OCI-LY7 (cell line): ENCODE results near the gene MYEOV. TPM values are rescaled to one million over a fixed set of nuclear protein-coding genes. Genes with fewer than 3 reads are reported as not detected.

Source experiments
- BruUV-seq: library from RNA; stranded (reverse); fragments of 400-500 nt; replicated peaks from 2 replicates; lab custom pipeline; 2021; lab: Mats Ljungman, UMichigan
- CTCF ChIA-PET: fragments of 300-600 bp; sonication (Branson Sonifier 250); formaldehyde crosslinking; loops from one replicate; lab custom pipeline; 2022; ENCODE audit warnings: antibody characterized with exemption; ENCODE audit not compliant: unreplicated experiment; lab: Charles Lee
- POLR2A ChIA-PET: fragments of 300-600 bp; sonication (Branson Sonifier 250); formaldehyde crosslinking; loops from one replicate; lab custom pipeline; 2022; ENCODE audit warnings: antibody characterized with exemption; lab: Charles Lee
- DNase-seq: peaks from one replicate; pipeline ENCODE4 v3.0.0-alpha.2; 2015; ENCODE audit warnings: low spot score
- H2AFZ ChIP-seq: fragments of 200-600 bp; sonication (generic), shearing (Covaris generic); 2 replicates; pipeline ENCODE4 v1.6.1; 2014; ENCODE audit warnings: mild to moderate bottlenecking, antibody characterized with exemption, low read length, moderate library complexity
- H3K27ac ChIP-seq: fragments of 200-600 bp; sonication (generic); 2 replicates; pipeline ENCODE4 v1.5.1; 2014; ENCODE audit warnings: mixed run types, low read depth, mild to moderate bottlenecking, moderate library complexity, low read length, inconsistent platforms; ENCODE audit not compliant: poor library complexity, severe bottlenecking
- H3K36me3 ChIP-seq: fragments of 200-600 bp; sonication (generic); 2 replicates; pipeline ENCODE4 v1.6.1; 2014; ENCODE audit warnings: mild to moderate bottlenecking, antibody characterized with exemption, low read length, moderate library complexity, mixed read lengths; ENCODE audit not compliant: insufficient read depth
- H3K4me1 ChIP-seq: fragments of 200-600 bp; sonication (generic); 2 replicates; pipeline ENCODE4 v1.5.1; 2014; ENCODE audit warnings: mild to moderate bottlenecking, low read length; ENCODE audit not compliant: insufficient read depth, poor library complexity, severe bottlenecking
- H3K4me2 ChIP-seq: fragments of 200-600 bp; sonication (generic); 2 replicates; pipeline ENCODE4 v1.6.1; 2014; ENCODE audit warnings: mild to moderate bottlenecking, low read length
- H3K4me3 ChIP-seq: fragments of 200-600 bp; sonication (generic); 2 replicates; pipeline ENCODE4 v1.5.1; 2014; ENCODE audit warnings: mild to moderate bottlenecking, low read depth, low read length; ENCODE audit not compliant: poor library complexity, severe bottlenecking
- H3K79me2 ChIP-seq: fragments of 200-600 bp; sonication (generic); 2 replicates; pipeline ENCODE4 v1.6.1; 2016; ENCODE audit warnings: low read depth, mild to moderate bottlenecking, low read length, moderate library complexity, mixed read lengths; ENCODE audit not compliant: insufficient read depth
- H3K9me2 ChIP-seq: fragments of 200-600 bp; sonication (generic); 2 replicates; pipeline ENCODE4 v1.6.1; 2016; ENCODE audit warnings: mild to moderate bottlenecking, low read length, mixed read lengths; ENCODE audit not compliant: insufficient read depth
- H3K9me3 ChIP-seq: fragments of 200-600 bp; sonication (generic); 2 replicates; pipeline ENCODE4 v1.6.1; 2014; ENCODE audit warnings: mild to moderate bottlenecking, mixed run types, low read length, mixed read lengths
- H4K20me1 ChIP-seq: fragments of 200-600 bp; sonication (generic); 2 replicates; pipeline ENCODE4 v1.6.1; 2014; ENCODE audit warnings: mild to moderate bottlenecking, antibody characterized with exemption, low read length, moderate library complexity, mixed read lengths; ENCODE audit not compliant: insufficient read depth
- EZH2phosphoT487 ChIP-seq: fragments of 200-600 bp; sonication (generic); IDR thresholded peaks from 2 replicates; pipeline ENCODE4 v1.6.1; 2018; ENCODE audit warnings: low read depth, borderline replicate concordance, mild to moderate bottlenecking, mixed run types, antibody characterized with exemption, low read length, moderate library complexity, mixed read lengths
- intact Hi-C: fragments of 100-400 bp; cut with micrococcal nuclease; formaldehyde crosslinking; loops from one replicate; pipeline ENCODE4 v1.10.0; 2022; ENCODE audit not compliant: unreplicated experiment
- total RNA-seq, 2 experiments: library from RNA; depleted of rRNA in 1 of 2; stranded (reverse); fragments of >200 nt in 1 of 2; shearing (Covaris generic) in 1 of 2; gene quantifications; 2 replicates each; pipeline ENCODE4 v1.2.3, GENCODE V29; 2014 to 2022
- TF ChIP-seq, protein P1 (sequence below): fragments of 200-600 bp; sonication (generic); conservative IDR thresholded peaks from 2 replicates; pipeline ENCODE4 v1.5.1; 2014; ENCODE audit warnings: mild to moderate bottlenecking, antibody characterized with exemption, low read length, moderate library complexity, mixed read lengths

The MYEOV gene
- total RNA-seq, 2 experiments from 2014 or later = 3.2 to 7.7 TPM

DNA sequence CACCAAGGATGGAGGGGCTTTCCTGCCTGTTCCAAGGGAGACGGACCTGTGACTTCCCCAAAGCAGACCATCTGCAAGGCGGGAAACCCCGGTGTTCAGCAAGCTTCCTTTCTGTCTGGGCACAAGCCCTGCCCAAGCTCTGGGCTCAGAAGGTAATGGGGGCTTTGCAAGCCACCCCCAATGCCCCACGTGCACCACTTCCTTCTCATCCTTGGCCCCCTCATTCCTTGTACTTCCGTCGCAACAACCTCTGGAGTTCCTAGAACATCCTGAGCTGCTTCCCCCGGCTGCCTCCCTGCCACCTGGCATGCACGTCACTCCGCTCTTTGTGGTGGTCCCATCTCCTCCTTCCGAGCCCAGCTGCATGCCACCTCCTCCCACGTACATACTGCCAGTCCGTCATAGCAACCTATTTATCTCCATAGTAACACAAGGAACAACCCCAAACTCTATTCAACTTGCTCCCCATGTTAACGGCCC is 3.9 kb downstream of the MYEOV start:
- H3K4me2 ChIP-seq = peak overlapping the region; percentile 88
- H3K9me2 ChIP-seq = no peaks in the 10 kb centered on the region
- peak overlapping the region; percentile 72 for H3K4me3 ChIP-seq
- no peaks in the 10 kb centered on the region for H3K9me3 ChIP-seq
- CTCF ChIA-PET = interaction anchor here (0.5 to 1.4 kb wide), 2 partner anchors 14 to 1438 kb away, joined by 3 read pairs; no protein-coding TSS in a partner anchor
- H3K36me3 ChIP-seq = no peaks in the 10 kb centered on the region
- intact Hi-C loops = loop anchor here (5.0 to 10.0 kb wide), 2 partner anchors 84 to 147 kb away; no protein-coding TSS in a partner anchor
- POLR2A ChIA-PET = interaction anchor here (1.0 to 1.2 kb wide), 2 partner anchors 10 to 85 kb away, joined by 4 to 5 read pairs; no protein-coding TSS in a partner anchor
- H3K27ac ChIP-seq = peak overlapping the region; percentile 84
- H2AFZ ChIP-seq = peak overlapping the region; percentile 44; the same call in 1 of the 2 replicates
- H3K4me1 ChIP-seq = peaks cover 68% of the 10 kb centered on the region
- no peaks in the 10 kb centered on the region; the same call in 1 of the 2 replicates for H3K79me2 ChIP-seq
- peak; percentile 53 for DNase-seq
- no TSS peak for BruUV-seq
- no peak for TF ChIP-seq EZH2phosphoT487
- TF ChIP-seq, protein P1, sequence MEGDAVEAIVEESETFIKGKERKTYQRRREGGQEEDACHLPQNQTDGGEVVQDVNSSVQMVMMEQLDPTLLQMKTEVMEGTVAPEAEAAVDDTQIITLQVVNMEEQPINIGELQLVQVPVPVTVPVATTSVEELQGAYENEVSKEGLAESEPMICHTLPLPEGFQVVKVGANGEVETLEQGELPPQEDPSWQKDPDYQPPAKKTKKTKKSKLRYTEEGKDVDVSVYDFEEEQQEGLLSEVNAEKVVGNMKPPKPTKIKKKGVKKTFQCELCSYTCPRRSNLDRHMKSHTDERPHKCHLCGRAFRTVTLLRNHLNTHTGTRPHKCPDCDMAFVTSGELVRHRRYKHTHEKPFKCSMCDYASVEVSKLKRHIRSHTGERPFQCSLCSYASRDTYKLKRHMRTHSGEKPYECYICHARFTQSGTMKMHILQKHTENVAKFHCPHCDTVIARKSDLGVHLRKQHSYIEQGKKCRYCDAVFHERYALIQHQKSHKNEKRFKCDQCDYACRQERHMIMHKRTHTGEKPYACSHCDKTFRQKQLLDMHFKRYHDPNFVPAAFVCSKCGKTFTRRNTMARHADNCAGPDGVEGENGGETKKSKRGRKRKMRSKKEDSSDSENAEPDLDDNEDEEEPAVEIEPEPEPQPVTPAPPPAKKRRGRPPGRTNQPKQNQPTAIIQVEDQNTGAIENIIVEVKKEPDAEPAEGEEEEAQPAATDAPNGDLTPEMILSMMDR = no peak
- no peaks in the 10 kb centered on the region for H4K20me1 ChIP-seq

DNA sequence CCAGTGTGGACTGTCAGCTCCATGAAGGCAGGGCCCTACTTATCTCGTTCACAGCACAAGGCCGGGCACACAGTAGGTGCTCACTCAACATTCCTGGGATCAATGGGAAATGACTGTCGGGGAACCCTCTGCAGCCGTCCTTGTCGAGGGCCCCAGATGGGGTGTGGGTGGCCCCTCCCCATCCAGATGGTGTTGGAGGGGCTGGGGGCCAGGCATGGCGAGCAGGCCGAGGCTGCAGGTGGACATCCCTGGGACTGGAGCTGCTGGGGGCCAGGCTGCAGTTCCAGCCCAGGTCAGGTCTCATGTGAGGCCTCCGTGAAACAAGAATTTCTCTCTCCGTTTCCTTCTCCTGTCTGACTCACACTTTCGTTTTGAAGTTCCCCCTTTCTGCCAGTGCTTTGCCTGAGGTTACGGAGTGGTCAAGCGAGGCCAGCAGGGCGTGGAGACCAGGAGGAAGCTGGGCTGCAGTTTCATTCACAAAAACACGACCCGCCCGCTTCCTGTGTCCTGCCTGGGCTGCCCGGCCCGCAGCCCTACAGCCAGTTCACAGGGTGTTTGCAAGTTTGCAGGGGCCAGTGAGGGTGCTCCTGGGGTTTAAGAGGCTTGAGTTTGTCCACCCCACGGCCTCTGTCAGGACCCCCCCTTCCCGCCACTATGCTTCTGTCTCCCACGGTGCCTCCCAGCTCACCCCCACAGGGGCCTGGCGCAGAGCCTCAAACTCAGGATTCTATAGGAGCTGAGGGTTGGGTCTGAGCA is 4.5 kb downstream of the MYEOV start:
- peaks cover 64% of the 10 kb centered on the region for H3K4me1 ChIP-seq
- peak overlapping the region; percentile 72 for H3K4me3 ChIP-seq
- peak overlapping the region; percentile 84 for H3K27ac ChIP-seq
- no peaks in the 10 kb centered on the region for H3K36me3 ChIP-seq
- CTCF ChIA-PET = interaction anchor here (1.4 kb wide), 1 partner anchor 13 kb away, joined by 3 read pairs; no protein-coding TSS in a partner anchor
- peak; percentile 57 for DNase-seq
- no peaks in the 10 kb centered on the region for H4K20me1 ChIP-seq
- POLR2A ChIA-PET = interaction anchor here (0.6 to 1.0 kb wide), 2 partner anchors 9 to 1921 kb away, joined by 3 to 5 read pairs; no protein-coding TSS in a partner anchor
- TF ChIP-seq, protein P1 = no peak
- TF ChIP-seq EZH2phosphoT487 = no peak
- H2AFZ ChIP-seq = peak overlapping the region; percentile 44; the same call in 1 of the 2 replicates
- no peaks in the 10 kb centered on the region; the same call in 1 of the 2 replicates for H3K79me2 ChIP-seq
- no peaks in the 10 kb centered on the region for H3K9me2 ChIP-seq
- intact Hi-C loops = loop anchor here (5.0 to 10.0 kb wide), 2 partner anchors 84 to 146 kb away; no protein-coding TSS in a partner anchor
- no peaks in the 10 kb centered on the region for H3K9me3 ChIP-seq
- peak overlapping the region; percentile 88 for H3K4me2 ChIP-seq
- BruUV-seq = no TSS peak
